T-helper 2 cell treated with Interferon-gamma antibody and Interleukin-4, amounts not matched to agents 100 ng/mL and 5 ng/mL, for 36 hours (primary cell): ENCODE data around the gene CRTC1. TPM values are rescaled to one million over a fixed set of nuclear protein-coding genes. Genes with fewer than 3 reads are reported as not detected.
"Not testable (repeated sequence)": the region's sequence is repeated elsewhere in the genome, so short reads cannot be mapped to it uniquely, and the experiment has no call there.

Experiments
- intact Hi-C: fragments of 100-400 bp; cut with micrococcal nuclease; formaldehyde crosslinking; loops from one replicate; pipeline ENCODE4 v1.15.1; 2023
- total RNA-seq: library from RNA; stranded (reverse); gene quantifications from 2 replicates; pipeline ENCODE4 v1.2.3, GENCODE V29; 2022

The CRTC1 gene
- total RNA-seq, 1 donor from 2014 or later: 8.2 TPM

DNA sequence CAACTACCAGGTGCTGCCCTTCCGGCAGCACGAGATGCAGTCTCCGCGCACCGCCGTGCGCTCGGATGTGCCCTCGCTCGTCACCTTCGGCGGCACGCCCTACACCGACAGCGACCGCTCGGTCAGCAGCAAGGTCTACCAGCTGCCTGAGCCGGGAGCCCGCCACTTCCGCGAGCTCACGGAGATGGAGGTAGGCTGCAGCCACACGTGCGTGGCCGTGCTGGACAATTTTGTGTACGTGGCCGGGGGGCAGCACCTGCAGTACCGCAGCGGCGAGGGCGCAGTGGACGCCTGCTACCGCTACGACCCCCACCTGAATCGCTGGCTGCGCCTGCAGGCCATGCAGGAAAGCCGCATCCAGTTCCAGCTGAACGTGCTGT, 15.2 kb upstream of the CRTC1 start:
- intact Hi-C loops: no loop called here

DNA sequence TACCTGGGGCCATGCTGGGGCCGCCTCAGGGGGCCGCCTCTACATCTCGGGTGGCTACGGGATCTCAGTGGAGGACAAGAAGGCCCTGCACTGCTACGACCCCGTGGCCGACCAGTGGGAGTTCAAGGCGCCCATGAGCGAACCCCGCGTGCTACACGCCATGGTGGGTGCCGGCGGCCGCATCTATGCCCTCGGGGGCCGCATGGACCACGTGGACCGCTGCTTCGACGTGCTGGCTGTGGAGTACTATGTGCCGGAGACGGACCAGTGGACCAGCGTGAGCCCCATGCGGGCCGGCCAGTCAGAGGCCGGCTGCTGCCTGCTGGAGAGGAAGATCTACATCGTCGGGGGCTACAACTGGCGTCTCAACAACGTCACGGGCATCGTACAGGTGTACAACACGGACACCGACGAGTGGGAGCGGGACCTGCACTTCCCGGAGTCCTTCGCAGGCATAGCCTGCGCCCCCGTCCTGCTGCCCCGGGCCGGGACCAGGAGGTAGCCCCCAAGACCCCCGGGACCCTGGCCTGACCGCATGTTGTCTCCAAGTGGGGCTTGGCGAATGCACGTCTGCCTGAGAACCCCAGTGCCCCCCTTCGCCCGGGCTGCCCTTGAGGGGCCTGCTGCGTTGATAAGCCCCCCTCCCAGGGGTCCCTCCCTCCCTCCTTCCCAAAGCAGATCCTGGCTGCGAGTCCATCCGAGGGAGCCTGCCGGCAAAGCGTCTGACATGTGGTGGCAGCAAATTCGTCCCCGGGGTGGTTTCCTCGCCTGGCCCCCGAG, 14.5 kb upstream of the CRTC1 start:
- intact Hi-C loops: no loop called here

DNA sequence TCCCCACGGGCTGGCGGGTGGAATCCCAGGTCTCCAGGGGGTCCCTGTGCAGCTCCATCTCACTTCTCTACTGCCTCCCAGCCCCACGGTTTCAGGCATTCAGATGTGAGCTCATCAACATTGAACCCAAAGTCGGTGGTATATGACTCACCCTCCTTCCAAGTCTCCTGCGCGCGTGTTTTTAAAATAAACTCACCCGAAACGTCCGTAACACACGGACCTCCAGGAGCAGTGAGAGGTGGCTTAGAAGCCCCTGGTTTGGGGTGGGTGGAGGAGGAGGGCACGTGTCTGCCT, 14.0 kb upstream of the CRTC1 start:
- intact Hi-C loops: no loop called here

DNA sequence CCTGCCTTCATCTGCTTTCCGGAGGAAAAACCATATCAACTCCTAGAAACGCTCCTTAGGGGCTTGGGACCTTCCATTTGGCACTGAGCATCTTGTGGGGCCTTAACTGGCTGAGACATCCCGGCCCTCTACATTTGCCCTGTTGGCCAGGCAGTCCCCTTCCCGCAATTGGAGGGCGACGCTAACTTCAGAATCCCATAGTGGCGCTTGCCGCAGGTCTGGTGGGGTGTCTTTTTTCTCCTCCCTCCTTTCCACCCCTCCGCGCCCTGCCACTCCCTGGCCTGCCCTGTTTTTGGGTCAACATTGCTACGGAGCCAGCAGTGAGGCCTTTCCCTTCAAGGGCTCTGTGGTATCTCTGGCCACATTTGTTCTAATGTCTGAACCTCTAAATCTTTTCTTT, 13.6 kb upstream of the CRTC1 start:
- intact Hi-C loops: no loop called here

DNA sequence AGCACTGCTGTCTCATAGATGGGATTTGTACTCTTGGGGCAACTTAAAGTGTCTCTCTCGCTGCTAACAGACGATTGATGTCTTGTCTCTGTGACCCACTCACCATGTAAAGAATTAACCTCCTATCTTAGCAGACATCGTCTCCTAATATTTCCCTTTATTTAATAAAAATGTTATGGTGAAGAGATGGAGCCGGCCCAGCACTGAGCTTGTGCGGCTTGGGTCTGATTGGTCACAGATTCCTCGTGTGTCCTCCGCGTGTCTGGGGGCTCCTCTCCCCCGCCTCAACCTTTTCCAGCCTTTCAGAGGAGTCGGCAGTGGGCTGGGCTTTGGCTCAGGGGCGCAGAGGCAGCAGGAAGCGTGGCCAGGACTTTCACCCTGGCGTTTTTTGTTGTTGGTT, 13.2 kb upstream of the CRTC1 start:
- intact Hi-C loops: no loop called here

DNA sequence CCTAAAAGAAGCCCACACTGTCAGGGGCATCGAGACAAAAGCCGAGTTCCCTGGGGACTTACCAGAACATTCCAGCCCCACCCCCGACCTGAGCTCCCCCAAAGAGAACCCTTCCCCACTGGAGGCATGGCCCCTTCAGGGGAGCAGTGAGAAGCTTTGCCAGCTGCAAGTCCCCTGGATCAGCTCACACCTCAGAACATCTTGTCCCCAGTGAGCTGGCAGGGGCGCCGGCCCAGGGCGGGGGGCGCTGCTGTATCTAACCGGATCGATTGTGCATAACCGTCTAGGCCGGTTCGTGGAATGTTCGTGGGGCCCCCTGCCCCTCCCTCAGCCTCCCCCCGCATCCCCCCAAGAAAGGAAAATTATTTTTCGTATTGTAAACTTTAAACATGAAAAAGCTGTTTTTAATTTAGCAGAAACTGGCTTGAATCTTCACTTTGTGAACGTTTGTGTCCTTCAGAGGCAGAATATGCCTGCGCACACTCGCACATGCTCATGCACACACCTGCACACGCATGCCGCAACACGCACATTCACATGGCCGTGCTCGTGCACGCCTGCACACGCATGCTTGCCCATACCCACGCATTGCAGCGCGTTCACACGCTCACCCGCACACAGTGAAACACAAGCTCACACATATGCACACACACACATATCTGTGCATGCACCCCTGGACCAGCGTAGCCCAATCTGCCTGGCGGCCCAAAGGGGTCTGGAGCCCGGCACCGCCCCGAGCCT, 12.0 kb upstream of the CRTC1 start:
- intact Hi-C loops: no loop called here

DNA sequence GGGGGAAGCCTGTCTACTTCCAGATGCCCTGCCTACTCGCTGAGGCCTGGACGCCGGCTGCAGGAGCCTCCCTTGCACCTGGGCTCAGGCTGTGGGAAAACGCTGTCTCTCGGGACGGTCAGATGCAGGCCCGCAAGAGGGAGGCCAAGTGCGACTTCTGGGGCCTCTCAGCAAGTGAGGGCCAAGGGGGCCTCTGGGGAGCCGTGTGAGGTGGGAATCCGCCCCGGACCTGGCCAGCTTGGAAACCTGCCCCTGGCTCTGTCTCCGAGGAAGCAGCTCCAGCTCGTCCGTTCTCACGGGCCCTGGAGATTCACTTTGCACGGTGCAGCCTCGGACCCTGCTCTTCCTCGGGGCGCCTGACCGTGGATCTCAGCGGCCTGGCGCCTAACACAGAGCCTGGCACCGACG, 11.4 kb upstream of the CRTC1 start:
- intact Hi-C loops: no loop called here

DNA sequence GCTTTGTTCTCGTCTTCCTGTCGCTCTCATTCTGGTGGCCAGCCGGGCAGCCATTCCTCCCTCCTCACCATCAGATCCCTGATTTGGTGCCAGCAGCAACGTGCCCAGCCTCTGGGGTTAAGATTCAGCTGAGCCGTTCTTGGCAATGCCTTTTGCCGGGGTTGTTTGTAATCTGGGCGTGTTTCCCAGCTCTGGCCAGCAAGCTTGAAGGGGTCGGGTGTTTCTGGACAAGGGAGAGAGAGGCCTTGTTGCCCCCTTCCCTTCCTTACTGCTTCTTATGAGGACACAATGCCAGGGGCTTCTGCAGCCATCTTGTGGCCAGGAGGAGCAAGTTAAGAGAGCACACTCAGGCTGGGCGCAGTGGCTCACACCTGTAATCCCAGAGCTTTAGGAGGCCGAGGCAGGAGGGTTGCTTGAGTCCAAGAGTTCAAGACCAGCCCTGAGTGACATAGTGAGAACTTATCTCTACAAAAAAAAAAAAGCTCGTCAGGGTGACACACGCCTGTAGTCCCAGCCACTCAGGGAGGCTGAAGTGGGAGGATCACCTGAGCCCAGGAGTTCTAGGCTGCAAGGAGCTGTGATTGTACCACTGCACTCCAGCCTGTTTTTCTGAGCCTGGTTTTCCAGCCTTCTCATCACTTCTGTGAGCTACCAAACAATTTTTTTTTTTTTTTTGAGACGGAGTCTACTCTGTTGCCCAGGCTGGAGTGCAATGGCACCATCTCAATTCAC, 10.7 kb upstream of the CRTC1 start:
- intact Hi-C loops: no loop called here

DNA sequence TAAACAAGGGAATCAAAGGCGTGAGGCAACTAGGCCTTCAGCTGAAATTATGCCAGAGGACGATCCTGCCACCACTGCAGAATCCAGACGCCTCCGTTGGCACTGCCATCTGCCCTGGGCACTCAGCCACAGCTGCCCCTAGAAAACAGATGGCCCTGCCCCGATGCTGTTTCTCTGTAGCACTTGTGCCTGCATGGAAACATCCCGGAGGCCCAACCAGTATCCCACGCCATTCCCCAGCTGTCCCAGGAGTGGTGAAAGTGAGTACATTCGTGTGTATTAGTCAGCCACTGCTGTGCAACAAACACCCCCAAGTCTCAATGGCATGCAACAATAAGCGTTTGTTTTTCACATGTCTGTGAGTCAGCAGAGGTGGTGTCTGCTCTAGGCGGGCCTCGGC, 8.9 kb upstream of the CRTC1 start:
- intact Hi-C loops: no loop called here

DNA sequence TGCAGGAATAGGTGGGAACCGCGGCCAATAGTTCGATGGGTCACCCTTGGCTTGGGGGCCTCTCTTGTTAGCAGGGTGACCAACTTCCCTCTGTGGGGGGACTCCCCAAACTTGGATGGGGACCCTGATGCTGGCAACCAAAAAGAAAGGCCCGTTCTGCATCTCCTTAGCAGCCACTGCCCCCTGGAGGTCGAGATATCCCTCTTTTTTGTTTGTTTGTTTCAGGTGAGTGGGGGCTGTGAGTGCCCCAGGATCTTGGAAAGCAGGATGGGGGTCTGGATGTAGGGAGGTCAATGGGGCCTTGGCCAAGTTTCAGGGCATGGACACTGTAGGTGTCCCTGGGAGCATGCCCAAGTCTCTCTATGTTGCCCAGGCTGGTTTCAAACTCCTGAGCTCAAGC, 7.7 kb upstream of the CRTC1 start:
- intact Hi-C loops: no loop called here

DNA sequence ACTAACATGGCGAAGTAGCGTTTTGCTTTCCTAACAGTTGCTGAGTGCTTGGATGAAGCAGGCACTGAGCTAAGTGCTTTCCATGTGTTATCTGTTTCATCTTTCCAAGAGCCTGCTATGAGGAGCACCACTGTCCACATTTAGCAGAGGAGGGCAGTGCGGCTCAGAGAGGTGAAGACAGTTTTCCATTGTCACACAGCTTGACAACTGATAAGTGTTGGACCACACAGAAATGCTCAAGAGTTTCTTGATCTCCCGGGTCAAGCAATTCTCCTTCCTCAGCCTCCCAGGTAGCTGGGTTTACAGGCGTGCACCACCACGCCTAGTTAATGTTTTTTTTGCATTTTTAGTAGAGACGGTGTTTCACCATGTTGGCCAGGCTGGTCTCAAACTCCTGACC, 6.8 kb upstream of the CRTC1 start:
- intact Hi-C loops: no loop called here

DNA sequence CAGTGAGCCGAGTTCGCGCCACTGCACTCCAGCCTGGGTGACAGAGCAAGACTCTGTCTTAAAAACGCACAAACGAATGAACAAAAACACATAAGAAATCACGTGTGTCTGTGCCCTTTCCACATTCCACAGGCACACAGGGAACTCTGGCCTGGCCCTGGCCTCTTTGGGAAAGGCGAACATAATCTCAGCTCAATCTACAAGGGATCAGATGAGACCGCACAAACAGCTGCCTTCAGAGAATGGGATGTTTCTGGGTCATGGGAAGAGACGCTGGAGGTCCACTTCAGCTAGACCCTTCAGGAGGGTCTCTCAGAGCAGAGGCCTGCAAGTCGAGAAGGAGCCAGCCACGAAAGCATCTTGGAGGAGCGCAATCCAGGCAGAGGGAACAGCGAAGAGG, 6.3 kb upstream of the CRTC1 start:
- intact Hi-C loops: no loop called here

DNA sequence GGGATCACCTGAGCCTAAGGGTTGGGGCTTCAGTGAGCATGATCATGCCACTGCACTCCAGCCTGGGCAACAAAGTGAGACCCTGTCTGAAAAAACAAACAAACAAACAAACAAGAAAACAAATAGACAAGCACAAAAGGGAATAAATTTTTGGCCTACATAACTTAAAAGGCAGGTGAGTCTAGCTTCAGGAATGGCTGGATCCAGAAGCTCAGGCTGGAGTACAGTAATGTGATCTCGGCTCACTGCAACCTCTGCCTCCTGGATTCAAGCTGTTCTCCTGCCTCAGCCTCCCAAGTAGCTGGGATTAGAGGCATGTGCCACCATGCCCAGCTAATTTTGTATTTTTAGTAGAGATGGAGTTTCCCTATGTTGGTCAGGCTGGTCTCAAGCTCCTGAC, 3.3 kb upstream of the CRTC1 start:
- intact Hi-C loops: not testable (repeated sequence)

DNA sequence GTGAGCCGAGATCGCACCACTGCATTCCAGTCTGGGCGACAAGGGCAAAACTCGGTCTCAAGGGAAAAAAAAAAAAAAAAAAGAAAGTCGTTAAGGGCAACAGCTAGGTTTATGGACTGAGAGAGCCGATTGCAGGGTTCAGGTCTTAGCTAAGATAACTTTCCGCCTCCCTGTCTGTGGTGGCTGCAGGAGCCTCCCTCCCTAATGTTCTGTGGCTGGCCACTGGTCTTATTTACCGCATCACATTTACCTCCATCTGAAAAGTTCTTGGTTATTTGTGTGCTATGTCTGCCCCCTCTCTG, 722 bp upstream of the CRTC1 start:
- intact Hi-C loops: loop anchor here (1.0 kb wide), 2 partner anchors 46 to 160 kb away; partner anchors contain the start of gene ELL

DNA sequence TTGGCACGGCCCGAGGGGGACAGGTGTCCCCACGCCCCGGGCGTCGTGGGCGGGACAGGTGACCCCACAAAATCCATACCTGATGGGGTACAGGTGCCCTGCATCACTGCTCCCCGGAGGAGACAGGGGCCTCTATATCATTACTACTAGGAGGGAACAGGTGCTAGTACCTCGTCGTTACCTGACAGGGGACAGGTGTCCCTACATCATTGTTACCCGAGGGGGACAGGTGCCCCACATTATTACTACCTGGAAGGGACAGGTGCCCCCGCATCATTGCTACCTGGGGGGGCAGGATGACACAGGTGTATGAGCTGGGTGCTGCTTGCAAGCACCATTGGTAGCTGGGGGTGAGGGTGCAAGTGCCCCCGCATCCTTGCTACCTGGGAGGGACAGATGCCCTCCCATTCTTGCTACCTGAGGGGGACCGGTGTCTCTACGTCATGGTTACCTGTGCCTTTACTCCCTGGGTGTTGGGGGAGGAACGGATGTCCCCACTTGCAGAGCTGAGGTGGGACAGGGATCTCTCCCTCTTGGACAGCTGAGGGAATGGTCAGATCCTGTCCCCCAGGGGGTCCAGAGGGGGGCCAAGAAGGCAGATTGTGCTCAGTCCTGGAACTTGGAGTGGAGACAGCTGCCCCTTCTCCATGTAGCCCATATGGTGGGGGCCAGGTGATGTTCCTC, 620 bp downstream of the CRTC1 start:
- intact Hi-C loops: loop anchor here (1.0 kb wide), 2 partner anchors 48 to 162 kb away; partner anchors contain the start of gene ELL

DNA sequence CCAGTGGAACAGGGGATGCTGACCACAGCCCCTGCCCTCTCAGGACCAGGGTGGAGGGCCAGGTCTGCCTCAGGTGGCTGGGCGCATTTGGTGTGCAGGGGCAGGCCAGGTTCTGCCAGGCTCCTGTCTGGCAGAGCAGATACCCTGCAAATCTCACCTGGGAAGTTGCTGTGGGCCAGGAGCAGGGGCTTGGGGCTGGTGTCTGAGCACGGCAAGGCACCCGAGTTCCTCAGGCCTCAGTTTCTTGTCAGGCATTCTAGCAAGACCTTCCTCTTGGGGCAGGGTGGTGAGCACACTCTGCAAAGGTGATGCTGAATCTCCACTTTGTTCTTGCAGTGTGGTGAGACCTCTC, 1.1 kb downstream of the CRTC1 start:
- intact Hi-C loops: no loop called here

DNA sequence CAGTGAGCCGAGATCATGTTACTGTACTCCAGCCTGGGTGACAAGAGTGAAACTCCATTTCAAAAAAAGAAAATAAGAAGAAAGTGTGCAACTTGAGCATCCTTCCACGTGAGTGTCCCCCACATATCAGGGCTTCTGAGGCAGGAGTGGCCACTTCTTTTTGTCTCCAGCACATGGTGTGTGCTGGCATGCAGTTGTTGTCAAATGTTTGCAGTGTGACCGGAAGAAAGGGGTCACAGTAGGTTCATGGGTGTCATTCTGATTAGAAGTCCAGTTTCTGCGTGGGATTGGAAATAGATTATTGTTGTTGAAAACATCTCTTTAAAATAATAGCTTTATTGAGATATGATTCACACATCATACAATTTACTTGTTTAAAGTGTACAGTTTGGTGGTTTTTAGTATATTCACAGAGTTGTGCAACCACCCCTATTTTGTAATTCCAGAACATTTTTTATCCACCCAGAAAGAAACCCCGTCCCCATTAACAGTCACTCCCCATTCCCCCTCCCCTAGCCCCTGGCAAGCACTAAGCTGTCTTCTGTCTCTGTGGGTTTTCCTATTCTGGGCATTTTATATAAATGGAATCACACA, 2.2 kb downstream of the CRTC1 start:
- intact Hi-C loops: no loop called here

DNA sequence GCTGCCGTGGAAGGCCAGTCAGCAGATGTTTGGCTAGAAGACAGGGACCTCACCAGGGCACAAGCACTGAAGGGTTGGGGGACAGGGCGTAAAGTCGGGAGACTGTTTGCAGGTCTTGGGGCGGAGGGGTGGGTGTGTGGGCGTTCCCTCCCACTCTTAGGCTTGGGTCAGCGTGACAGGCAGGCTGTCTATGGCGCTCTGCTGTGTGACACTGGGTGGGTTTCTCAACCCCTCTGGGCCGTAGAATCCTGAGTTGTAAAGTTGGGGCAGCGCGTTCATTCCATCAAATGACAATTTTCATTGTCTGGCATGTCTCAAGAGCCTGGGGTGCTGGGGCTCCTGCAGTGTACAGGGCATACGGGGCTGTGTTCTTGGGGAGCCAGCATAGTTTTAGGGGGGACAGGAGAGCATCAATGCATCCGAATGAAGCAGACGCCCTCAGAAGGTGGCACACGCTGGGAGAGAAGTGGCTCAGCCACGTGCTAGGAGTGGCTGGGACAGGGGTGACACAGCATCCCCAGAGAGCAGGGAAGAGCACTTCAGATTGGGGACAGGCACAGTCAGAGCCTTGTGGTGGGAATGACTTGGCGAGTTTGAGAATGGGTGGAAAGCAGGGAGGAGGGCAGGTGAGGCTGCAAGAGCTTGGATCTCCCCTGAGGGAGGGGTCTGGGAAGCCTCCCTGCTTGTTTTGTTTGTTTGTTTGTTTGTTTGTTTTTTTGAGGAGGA, 4.4 kb downstream of the CRTC1 start:
- intact Hi-C loops: no loop called here

DNA sequence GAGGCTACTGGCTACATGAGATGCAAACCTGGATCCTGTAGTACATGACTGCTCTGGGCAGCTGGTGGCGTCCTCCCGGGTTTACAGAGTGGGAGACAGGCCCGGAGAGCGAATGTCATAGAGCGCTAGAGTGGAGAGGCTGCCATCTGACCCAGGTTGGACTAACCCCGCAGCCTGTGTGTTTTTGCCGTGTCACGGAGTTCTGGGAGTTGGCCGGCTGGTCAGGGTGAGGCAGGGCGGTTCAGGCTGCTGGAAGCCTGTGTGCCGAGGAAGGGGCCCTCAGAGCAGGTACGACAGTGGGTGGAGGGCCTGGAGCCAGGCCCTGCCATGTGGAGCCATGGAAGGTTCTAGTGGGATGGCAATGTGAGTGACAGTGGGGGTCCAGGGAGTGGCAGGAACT, 12.5 kb downstream of the CRTC1 start:
- intact Hi-C loops: no loop called here

DNA sequence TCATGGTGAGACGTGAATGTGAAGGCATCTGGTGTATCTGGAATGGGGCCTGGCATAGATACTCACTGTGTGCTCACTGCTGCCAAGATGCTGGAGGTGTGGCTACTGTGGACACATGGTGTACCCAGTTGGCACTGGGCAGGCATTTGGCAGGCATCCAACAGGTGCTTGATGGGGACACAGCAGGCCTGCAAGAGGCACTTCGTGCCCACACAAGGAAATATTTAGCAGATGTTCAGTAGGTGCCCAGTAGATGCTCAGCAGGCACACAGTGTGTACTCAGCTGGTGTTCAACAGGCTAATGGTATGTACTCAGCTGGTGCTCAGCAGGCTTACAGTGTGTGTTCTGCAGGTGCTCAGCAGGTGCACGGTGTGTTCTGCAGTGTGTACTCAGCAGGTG, 14.2 kb downstream of the CRTC1 start:
- intact Hi-C loops: no loop called here
